Bronchial epithelial cell (primary cell): Measurements from ENCODE around the gene PPP1R7. TPM values are rescaled to one million over a fixed set of nuclear protein-coding genes. Genes with fewer than 3 reads are reported as not detected.

Source experiments
- DNase-seq: peaks from one replicate; pipeline ENCODE4 v3.0.0-alpha.2; 2010; ENCODE audit warnings: low read depth
- FAIRE-seq: peaks from 2 replicates; lab custom pipeline; 2011; peaks lifted over from hg19 to GRCh38; lab: Jason Lieb, UNC
- H3K27me3 ChIP-seq: 2 replicates; pipeline ENCODE4 v1.5.1; 2011; ENCODE audit warnings: low read length; ENCODE audit not compliant: control insufficient read depth, insufficient read depth
- H3K36me3 ChIP-seq: 2 replicates; pipeline ENCODE4 v1.5.1; 2011; ENCODE audit warnings: low read length; ENCODE audit not compliant: control insufficient read depth, insufficient read depth
- H3K4me3 ChIP-seq: 2 replicates; pipeline ENCODE4 v1.5.1; 2011; ENCODE audit warnings: mild to moderate bottlenecking, low read depth, low read length, control low read depth
- CTCF ChIP-seq: IDR thresholded peaks from 2 replicates; pipeline ENCODE4 v1.5.1; 2011; ENCODE audit warnings: mild to moderate bottlenecking, moderate library complexity, low read length, control low read depth, inconsistent platforms; ENCODE audit not compliant: insufficient read depth, severe bottlenecking
- total RNA-seq: library from RNA; depleted of rRNA; stranded (reverse); fragments of >200 nt; gene quantifications from 2 replicates; pipeline ENCODE4 v1.2.1, GENCODE V29; 2014

The PPP1R7 gene
- total RNA-seq, 1 donor from 2014 or later = 32.4 TPM

DNA sequence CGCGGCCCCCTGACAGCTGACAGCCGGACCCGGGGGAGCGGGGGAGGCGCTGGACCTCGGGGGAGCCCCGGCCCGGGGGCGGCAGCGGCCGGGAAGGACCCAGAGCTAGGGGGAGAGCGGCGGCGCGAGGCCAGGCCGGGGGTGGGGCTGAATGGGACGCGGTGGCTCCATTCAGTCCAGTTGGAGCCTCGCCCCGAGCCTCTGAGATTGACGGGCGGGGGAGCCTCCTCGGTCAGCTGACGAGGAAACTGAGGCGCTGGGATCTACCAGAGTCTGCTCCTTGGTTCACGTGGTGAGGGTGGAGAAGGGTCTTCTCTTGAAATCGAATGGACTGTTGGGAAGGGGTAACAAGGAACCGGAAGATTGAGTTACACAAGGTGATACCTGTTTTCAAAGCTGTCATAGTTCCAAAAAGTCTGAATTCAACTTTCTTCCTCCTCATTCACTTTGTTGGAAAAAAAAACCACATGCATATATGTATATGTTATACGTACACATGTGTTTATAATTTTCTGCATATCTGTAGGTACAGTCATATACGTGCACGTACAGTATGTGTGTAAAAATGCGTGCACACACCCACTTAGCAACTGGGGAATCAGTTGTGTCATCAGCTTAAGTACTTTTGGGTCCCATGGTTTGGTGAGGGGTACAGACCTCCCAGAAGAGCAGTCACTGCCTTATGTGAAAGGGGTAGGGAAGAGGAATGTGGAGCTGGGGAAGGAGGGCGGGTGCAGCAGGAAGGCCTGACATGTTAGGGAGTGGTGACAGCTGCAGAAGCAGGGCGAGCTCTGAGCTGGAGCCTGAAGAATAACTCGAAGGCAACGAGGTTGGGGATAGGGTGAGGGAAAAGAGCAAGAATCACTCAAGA, 628 bp downstream of the PPP1R7 start:
- FAIRE-seq (no peak), DNase-seq (peak; percentile 35)
- Histone ChIP-seq H3K4me3 (peak overlapping the region; percentile 62), H3K27me3 (no peaks in the 10 kb centered on the region), H3K36me3 (peaks cover 2% of the 10 kb centered on the region)
- no peak for TF ChIP-seq CTCF

DNA sequence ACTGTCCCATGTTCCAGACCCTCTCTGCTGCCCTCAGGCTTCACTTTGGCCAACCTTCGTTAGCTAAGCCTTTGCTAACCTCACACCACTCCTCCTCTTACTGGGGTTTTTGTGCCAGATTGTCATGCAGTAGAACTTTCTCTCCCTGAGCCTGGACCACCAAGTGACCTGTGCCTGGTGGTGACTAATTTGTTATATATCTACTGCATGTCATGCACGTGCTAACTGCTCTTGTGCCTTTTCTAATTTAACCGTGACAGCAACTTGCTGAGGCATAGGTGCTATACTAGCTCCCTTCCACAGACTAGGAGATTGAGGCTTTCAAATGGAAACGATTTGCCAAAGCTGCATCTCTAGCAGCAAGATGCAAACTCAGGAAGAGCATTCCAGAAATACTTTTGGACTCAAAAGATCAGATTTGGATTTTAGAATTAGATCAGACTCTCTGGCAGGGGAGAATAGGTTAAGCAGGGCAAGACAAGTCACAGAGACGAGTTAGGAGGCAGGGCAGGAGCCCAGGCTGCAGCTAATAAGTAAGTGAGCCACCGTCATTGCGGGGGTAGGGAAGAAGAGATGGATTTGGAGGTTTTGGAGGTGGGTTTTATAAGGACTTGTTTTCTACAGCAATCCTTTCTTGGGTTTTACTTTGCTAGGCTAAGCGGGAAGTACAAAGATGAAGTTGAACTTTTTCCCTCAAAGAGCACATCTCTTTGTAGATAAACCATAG, 1.8 kb downstream of the PPP1R7 start:
- no peak for DNase-seq
- Histone ChIP-seq H3K27me3 (no peaks in the 10 kb centered on the region), H3K4me3 (no peak overlapping the region), H3K36me3 (peaks cover 5% of the 10 kb centered on the region)
- FAIRE-seq = peak; percentile 68
- no peak for TF ChIP-seq CTCF

GRCh38 chr2:241153616-241154015, 3.3 kb downstream of the PPP1R7 start:
- H3K27me3 ChIP-seq = no peaks in the 10 kb centered on the region
- peaks cover 11% of the 10 kb centered on the region for H3K36me3 ChIP-seq
- DNase-seq (peak; percentile 22), FAIRE-seq (no peak)
- no peak for TF ChIP-seq CTCF
- no peak overlapping the region for H3K4me3 ChIP-seq

GRCh38 chr2:241154915-241155314, 4.6 kb downstream of the PPP1R7 start:
- Histone ChIP-seq H3K4me3 (no peak overlapping the region), H3K36me3 (peaks cover 19% of the 10 kb centered on the region)
- FAIRE-seq = no peak

GRCh38 chr2:241155936-241156335, 5.7 kb downstream of the PPP1R7 start:
- no peak overlapping the region for H3K4me3 ChIP-seq
- TF ChIP-seq CTCF = no peak
- FAIRE-seq = no peak
- DNase-seq = no peak
- H3K36me3 ChIP-seq = peaks cover 20% of the 10 kb centered on the region
- no peaks in the 10 kb centered on the region for H3K27me3 ChIP-seq

More at GRCh38 chr2:241154915-241155314, 4.6 kb downstream of the PPP1R7 start:
- no peak for DNase-seq
- TF ChIP-seq CTCF = no peak
- H3K27me3 ChIP-seq = no peaks in the 10 kb centered on the region
